GM18951 (cell line): ENCODE measurements around the gene MICAL3.

Experiments used
- POLR2A ChIP-seq: IDR thresholded peaks from 4 replicates; pipeline ENCODE4 v1.6.1; 2011; ENCODE audit warnings: mild to moderate bottlenecking; ENCODE audit not compliant: insufficient read length, insufficient read depth; ENCODE audit errors: extremely low read depth
- in situ Hi-C: fragments of 300-500 bp; cut with MboI; formaldehyde crosslinking; loops from one replicate; pipeline ENCODE4 v1.12.0; 2022; ENCODE audit warnings: low sequenced_read_pairs, mixed read lengths, inconsistent platforms; ENCODE audit not compliant: unreplicated experiment

Gene MICAL3

GRCh38 chr22:17984114-17984513, 40.2 kb downstream of the MICAL3 start:
- no peak for TF ChIP-seq POLR2A
- in situ Hi-C loops: no loop called here

GRCh38 chr22:17982572-17983141, 41.7 kb downstream of the MICAL3 start:
- no peak for TF ChIP-seq POLR2A
- in situ Hi-C loops: no loop called here

- in situ Hi-C loops: no loop called here
- no peak for TF ChIP-seq POLR2A
These were observed 42.9 kb downstream of the MICAL3 start for GRCh38 chr22:17981497-17981896.

GRCh38 chr22:17980638-17981051, 43.7 kb downstream of the MICAL3 start:
- in situ Hi-C loops: no loop called here
- no peak for TF ChIP-seq POLR2A

- no peak for TF ChIP-seq POLR2A
- in situ Hi-C loops: no loop called here
These were observed 44.3 kb downstream of the MICAL3 start for GRCh38 chr22:17980015-17980590.

- TF ChIP-seq POLR2A: no peak
- in situ Hi-C loops: no loop called here
These were observed 46.3 kb downstream of the MICAL3 start for GRCh38 chr22:17978027-17978426.

GRCh38 chr22:17977371-17977770, 47.0 kb downstream of the MICAL3 start:
- in situ Hi-C loops: no loop called here
- no peak for TF ChIP-seq POLR2A

- in situ Hi-C loops: no loop called here
- no peak for TF ChIP-seq POLR2A
These were observed 48.2 kb downstream of the MICAL3 start for GRCh38 chr22:17976121-17976520.

GRCh38 chr22:17974703-17975372, 49.5 kb downstream of the MICAL3 start:
- in situ Hi-C loops: no loop called here
- TF ChIP-seq POLR2A: no peak

GRCh38 chr22:17974087-17974486, 50.3 kb downstream of the MICAL3 start:
- no peak for TF ChIP-seq POLR2A
- in situ Hi-C loops: no loop called here

- in situ Hi-C loops: no loop called here
- no peak for TF ChIP-seq POLR2A
These were observed 51.1 kb downstream of the MICAL3 start for GRCh38 chr22:17973217-17973616.

- no peak for TF ChIP-seq POLR2A
- in situ Hi-C loops: no loop called here
These were observed 51.8 kb downstream of the MICAL3 start for GRCh38 chr22:17972385-17973191.

GRCh38 chr22:17971711-17972110, 52.6 kb downstream of the MICAL3 start:
- in situ Hi-C loops: no loop called here
- TF ChIP-seq POLR2A: no peak
